Pancreas (tissue), 10 donors: ENCODE data around the gene ITGA8. TPM values are rescaled to one million over a fixed set of nuclear protein-coding genes. Genes with fewer than 3 reads are reported as not detected.
"Not testable (repeated sequence)": the region's sequence is repeated elsewhere in the genome, so short reads cannot be mapped to it uniquely, and the experiment has no call there.

Experiments used
- ATAC-seq, 4 donors: fragments of 200-7000 bp; cut with Tn5 transposase; one replicate each; pipeline versions ENCODE4 v1.8.0 to v1.9.1; 2020; ENCODE audit warnings: mild to moderate bottlenecking in 4 of 4, moderate library complexity in 4 of 4
- DNase-seq, 6 donors: peaks; one replicate each; pipeline ENCODE4 v3.0.0-alpha.2; 2020
- FAIRE-seq: peaks from 2 replicates; lab custom pipeline; 2012; peaks lifted over from hg19 to GRCh38; lab: Jason Lieb, UNC
- H3K27ac ChIP-seq, 4 donors: fragments of 200-600 bp; sonication (generic); 1 replicate in 3 of 4; 2 replicates in 1 of 4; pipeline versions ENCODE4 v1.5.0 to v1.8.0; 2020
- H3K27me3 ChIP-seq, 4 donors: fragments of 200-600 bp; one replicate each; pipeline ENCODE4 v1.8.0; 2021
- H3K36me3 ChIP-seq, 3 donors: fragments of 200-600 bp; sonication (generic) in 1 of 3; one replicate each; pipeline versions ENCODE4 v1.5.0 to v1.8.0; 2020 to 2021
- H3K4me1 ChIP-seq, 3 donors: fragments of 200-600 bp; one replicate each; pipeline ENCODE4 v1.8.0; 2021
- H3K4me3 ChIP-seq, 4 donors: fragments of 200-600 bp; sonication (generic) in 2 of 4; one replicate each; pipeline versions ENCODE4 v1.5.0 to v1.8.0; 2020 to 2021
- H3K9me3 ChIP-seq, 4 donors: fragments of 200-600 bp; one replicate each; pipeline ENCODE4 v1.8.0; 2021
- CTCF ChIP-seq, 4 donors: fragments of 200-600 bp; sonication (generic) in 3 of 4; IDR thresholded peaks; one replicate each; pipeline versions ENCODE4 v1.5.0 to v1.8.0; 2021; ENCODE audit warnings: antibody characterized with exemption in 4 of 4
- WGBS, 2 donors: extraction: QIAGEN DNeasy Blood & Tissue Kit; methylation state at CpG; one replicate each; pipeline ENCODE4 v1.1.7; 2013; 5-methylcytosine and 5-hydroxymethylcytosine counted together
- intact Hi-C, 3 donors: fragments of 100-400 bp; cut with DNase I; formaldehyde crosslinking; loops; one replicate each; pipeline versions ENCODE4 v1.11.1 to v1.14.2; 2022
- polyA plus RNA-seq, 2 donors: library from polyadenylated mRNA; stranded (reverse); fragments of 200-250 nt; gene quantifications; one replicate each; pipeline ENCODE4 v1.2.3, GENCODE V29; 2013
- total RNA-seq, 6 donors: library from RNA; stranded (reverse); fragmentation: NEBNext Ultra II Directional in 4 of 6; extraction: Animal tissue kit (Norgen Biotek cat#: 25700) in 4 of 6; gene quantifications; one replicate each; pipeline versions ENCODE4 v1.2.1 to v1.2.4, GENCODE V29; 2021 to 2023
- donor health status: healthy with polysubstance abuse.
- donor health status: DM: no; HTN: no; CAD: no; lungs with moderate emphysema.
- donor health status: DM: no; HTN: no; CAD: no.
- donor health status: control.
- donor health status: control.
- donor health status: Bipolar disorder and iron deficiency.
- donor health status: DM: yes; HTN: yes; CAD: no.
- donor health status: DM: no; HTN: no; CAD: no.
- donor health status: DM: no; HTN: no; CAD: no.
- donor health status: DM: yes; HTN: yes; CAD: no.

Gene ITGA8
- total and polyA plus RNA-seq, 8 donors, result 0.12 to 1.1 (median 0.52) TPM

- FAIRE-seq (no peak), DNase-seq (no peak), ATAC-seq (no peak)
- Histone ChIP-seq H3K36me3 (no peaks in the 10 kb centered on the region), H3K27ac (no peak overlapping the region), H3K9me3 (no peaks in the 10 kb centered on the region), H3K4me1 (no peaks in the 10 kb centered on the region), H3K4me3 (no peak overlapping the region), H3K27me3 (no peaks in the 10 kb centered on the region)
- intact Hi-C loops, result no loop called here
- 97 to 100% methylated on average over 1 of the region's 1 CpG for WGBS, 2 donors
- no peak for TF ChIP-seq CTCF (IDR thresholded peaks at IDR 0.05)
These were observed 156.5 kb downstream of the ITGA8 start for GRCh38 chr10:15563246-15563645.

- intact Hi-C loops, result no loop called here
- Histone ChIP-seq H3K36me3 (no peaks in the 10 kb centered on the region), H3K9me3 (no peaks in the 10 kb centered on the region), H3K4me3 (no peak overlapping the region), H3K27ac (no peak overlapping the region), H3K4me1 (no peaks in the 10 kb centered on the region), H3K27me3 (no peaks in the 10 kb centered on the region)
- DNase-seq (no peak), FAIRE-seq (no peak), ATAC-seq (no peak)
- TF ChIP-seq CTCF (IDR thresholded peaks at IDR 0.05), result no peak
- WGBS, 2 donors, result 55 to 65% methylated on average over 5 of the region's 5 CpGs
These were observed 157.1 kb downstream of the ITGA8 start for GRCh38 chr10:15562578-15562977.

GRCh38 chr10:15562116-15562515, 157.6 kb downstream of the ITGA8 start:
- no peaks in the 10 kb centered on the region for H3K36me3 ChIP-seq
- ATAC-seq (no peak), FAIRE-seq (no peak), DNase-seq (no peak)
- intact Hi-C loops, result no loop called here
- no peaks in the 10 kb centered on the region for H3K4me1 ChIP-seq
- no peaks in the 10 kb centered on the region for H3K27me3 ChIP-seq
- TF ChIP-seq CTCF (IDR thresholded peaks at IDR 0.05), result no peak
- H3K4me3 ChIP-seq, result no peak overlapping the region
- no peak overlapping the region for H3K27ac ChIP-seq
- no peaks in the 10 kb centered on the region for H3K9me3 ChIP-seq
- 68 to 80% methylated on average over 10 of the region's 10 CpGs for WGBS, 2 donors

GRCh38 chr10:15558136-15558535, 161.6 kb downstream of the ITGA8 start:
- Histone ChIP-seq H3K27me3 (no peaks in the 10 kb centered on the region), H3K27ac (no peak overlapping the region), H3K9me3 (no peaks in the 10 kb centered on the region), H3K4me3 (no peak overlapping the region), H3K36me3 (no peaks in the 10 kb centered on the region), H3K4me1 (no peaks in the 10 kb centered on the region)
- FAIRE-seq (no peak), ATAC-seq (peak in 1 of 4 donors; percentile 39), DNase-seq (no peak)
- no peak for TF ChIP-seq CTCF (IDR thresholded peaks at IDR 0.05)
- WGBS, 2 donors, result 41 to 48% methylated on average over 5 of the region's 5 CpGs
- intact Hi-C loops, result no loop called here

- WGBS, 2 donors, result 43 to 44% methylated on average over 3 of the region's 3 CpGs
- H3K4me1 ChIP-seq, H3K4me3 ChIP-seq, FAIRE-seq, H3K27ac ChIP-seq, H3K9me3 ChIP-seq, H3K27me3 ChIP-seq, intact Hi-C loops, DNase-seq, H3K36me3 ChIP-seq, ATAC-seq: not testable (repeated sequence)
These were observed 162.6 kb downstream of the ITGA8 start for GRCh38 chr10:15557168-15557567.
